Ectodermal cell (in vitro differentiated cells): Measurements from ENCODE around the gene RTN1.

ENCODE experiments used
- H3K27ac ChIP-seq: 2 replicates; pipeline ENCODE4 v1.7.0; 2013; ENCODE audit warnings: mild to moderate bottlenecking, low read depth, low read length; ENCODE audit not compliant: insufficient read depth, poor library complexity, severe bottlenecking
- H3K27me3 ChIP-seq: 2 replicates; pipeline ENCODE4 v1.7.0; 2013; ENCODE audit warnings: mild to moderate bottlenecking, low read length; ENCODE audit not compliant: insufficient read depth, control insufficient read depth, poor library complexity, severe bottlenecking
- H3K36me3 ChIP-seq: one replicate; pipeline ENCODE4 v1.7.0; 2013; ENCODE audit warnings: low read length; ENCODE audit not compliant: control insufficient read depth, insufficient read depth
- H3K4me1 ChIP-seq: one replicate; pipeline ENCODE4 v1.7.0; 2013; ENCODE audit warnings: low read length; ENCODE audit not compliant: control insufficient read depth, insufficient read depth
- H3K4me3 ChIP-seq: 2 replicates; pipeline ENCODE4 v1.7.0; 2013; ENCODE audit warnings: low read depth, low read length, control low read depth; ENCODE audit not compliant: insufficient read depth
- H3K9me3 ChIP-seq: 2 replicates; pipeline ENCODE4 v1.7.0; 2013; ENCODE audit warnings: mild to moderate bottlenecking, low read length, moderate library complexity; ENCODE audit not compliant: control insufficient read depth
- WGBS, 2 experiments: methylation state at CpG; one replicate each; pipeline ENCODE4 v1.1.7; 2013; ENCODE audit warnings: missing lambda C conversion rate in 2 of 2; 5-methylcytosine and 5-hydroxymethylcytosine counted together

RTN1 gene

DNA sequence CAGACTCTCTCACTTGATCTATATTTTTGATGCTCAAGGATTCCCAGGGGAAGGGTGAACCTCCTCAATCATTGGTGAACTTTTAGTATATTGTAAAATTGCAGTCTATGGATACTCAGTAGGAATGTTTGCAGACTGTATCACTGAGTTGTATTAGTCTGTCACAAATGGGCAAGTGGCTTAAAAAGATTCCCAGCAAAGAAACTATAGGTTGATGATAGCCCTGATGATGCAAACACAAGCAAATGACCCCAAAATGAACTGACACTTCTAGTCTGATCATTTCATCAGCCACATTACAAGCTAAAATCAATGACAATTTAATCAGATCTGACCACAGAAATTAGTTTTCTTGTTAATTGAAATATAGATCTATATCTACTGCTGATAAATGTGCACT, 59.5 kb downstream of the RTN1 start:
- Histone ChIP-seq H3K4me3 (no peak overlapping the region), H3K36me3 (no peaks in the 10 kb centered on the region), H3K27ac (no peak overlapping the region), H3K27me3 (no peaks in the 10 kb centered on the region), H3K9me3 (no peaks in the 10 kb centered on the region), H3K4me1 (peaks cover 8% of the 10 kb centered on the region)

DNA sequence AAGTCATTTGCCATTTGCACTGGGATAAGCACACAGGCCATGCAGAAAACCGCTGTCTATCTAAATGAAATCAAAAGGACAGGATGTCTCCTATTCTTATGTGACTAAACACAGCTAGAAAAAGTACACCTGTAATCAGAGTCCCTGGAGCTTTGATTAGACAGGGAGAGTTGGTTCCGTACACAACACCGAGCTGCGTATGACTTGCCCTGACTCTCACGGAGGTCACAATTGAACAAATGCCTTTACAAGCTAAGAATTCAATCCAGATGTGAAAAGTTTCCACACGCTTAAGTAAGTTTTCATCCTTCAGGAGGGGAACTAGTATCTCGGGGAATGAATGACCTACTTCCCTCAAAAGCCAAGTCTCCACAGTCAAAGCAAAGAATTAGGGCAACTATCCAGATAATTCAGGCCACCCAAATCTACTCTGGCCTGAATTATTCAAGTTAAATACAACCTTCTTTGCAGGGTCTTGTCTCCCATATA, 67.5 kb downstream of the RTN1 start:
- 92 to 99% methylated on average over 7 of the region's 7 CpGs for WGBS, 2 experiments
- Histone ChIP-seq H3K4me3 (no peak overlapping the region), H3K27me3 (no peaks in the 10 kb centered on the region), H3K36me3 (no peaks in the 10 kb centered on the region), H3K27ac (no peak overlapping the region), H3K4me1 (no peaks in the 10 kb centered on the region), H3K9me3 (no peaks in the 10 kb centered on the region)

GRCh38 chr14:59788176-59788575, 82.4 kb downstream of the RTN1 start:
- no peak overlapping the region for H3K27ac ChIP-seq
- WGBS, 2 experiments = 71 to 76% methylated on average over 1 of the region's 2 CpGs
- H3K27me3 ChIP-seq = no peaks in the 10 kb centered on the region
- no peaks in the 10 kb centered on the region for H3K4me1 ChIP-seq
- H3K4me3 ChIP-seq = no peak overlapping the region
- H3K36me3 ChIP-seq = no peaks in the 10 kb centered on the region
- H3K9me3 ChIP-seq = no peaks in the 10 kb centered on the region

- WGBS, 2 experiments = 59 to 76% methylated on average over 2 of the region's 2 CpGs
- Histone ChIP-seq H3K9me3 (no peaks in the 10 kb centered on the region), H3K36me3 (no peaks in the 10 kb centered on the region), H3K27me3 (no peaks in the 10 kb centered on the region), H3K4me3 (no peak overlapping the region), H3K27ac (no peak overlapping the region), H3K4me1 (no peaks in the 10 kb centered on the region)
Observed at GRCh38 chr14:59787045-59787674, 83.4 kb downstream of the RTN1 start.

DNA sequence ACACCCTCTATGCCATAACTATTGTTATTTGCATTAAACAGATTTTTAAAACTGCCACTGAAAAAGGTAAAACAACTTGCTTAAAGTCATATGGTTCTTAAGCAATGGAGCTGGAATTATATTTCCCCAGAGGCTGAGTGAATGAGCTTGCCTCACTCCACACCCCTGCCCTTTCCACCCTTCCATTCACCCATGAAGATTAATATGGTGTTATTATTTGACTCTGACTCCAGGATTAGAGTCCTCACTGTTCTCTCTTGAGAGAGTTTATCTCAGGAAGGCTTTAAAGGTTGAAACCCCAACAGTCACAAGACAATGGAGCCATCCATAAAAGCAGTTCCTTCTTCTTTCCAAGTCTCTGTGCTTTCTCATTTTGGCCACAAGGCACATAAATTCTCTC, 84.9 kb downstream of the RTN1 start:
- Histone ChIP-seq H3K27me3 (no peaks in the 10 kb centered on the region), H3K36me3 (no peaks in the 10 kb centered on the region), H3K9me3 (no peaks in the 10 kb centered on the region), H3K4me1 (no peaks in the 10 kb centered on the region), H3K27ac (no peak overlapping the region), H3K4me3 (no peak overlapping the region)

GRCh38 chr14:59782760-59783159, 87.8 kb downstream of the RTN1 start:
- H3K36me3 ChIP-seq = no peaks in the 10 kb centered on the region
- H3K27ac ChIP-seq = no peak overlapping the region
- H3K27me3 ChIP-seq = no peaks in the 10 kb centered on the region
- H3K4me1 ChIP-seq = no peaks in the 10 kb centered on the region
- 93 to 94% methylated on average over 2 of the region's 2 CpGs for WGBS, 2 experiments
- no peaks in the 10 kb centered on the region for H3K9me3 ChIP-seq
- H3K4me3 ChIP-seq = no peak overlapping the region

GRCh38 chr14:59777006-59777579, 93.5 kb downstream of the RTN1 start:
- Histone ChIP-seq H3K9me3 (no peaks in the 10 kb centered on the region), H3K36me3 (no peaks in the 10 kb centered on the region), H3K27ac (no peak overlapping the region), H3K4me3 (no peak overlapping the region), H3K27me3 (no peaks in the 10 kb centered on the region), H3K4me1 (no peaks in the 10 kb centered on the region)
- WGBS, 2 experiments = 94 to 97% methylated on average over 4 of the region's 4 CpGs

- H3K4me1 ChIP-seq = no peaks in the 10 kb centered on the region
- 91 to 97% methylated on average over 2 of the region's 2 CpGs for WGBS, 2 experiments
- H3K27me3 ChIP-seq = no peaks in the 10 kb centered on the region
- no peaks in the 10 kb centered on the region for H3K36me3 ChIP-seq
- H3K27ac ChIP-seq = no peak overlapping the region
- no peak overlapping the region for H3K4me3 ChIP-seq
- H3K9me3 ChIP-seq = no peaks in the 10 kb centered on the region
Observed at GRCh38 chr14:59776468-59776867, 94.1 kb downstream of the RTN1 start.

GRCh38 chr14:59772233-59772632, 98.3 kb downstream of the RTN1 start:
- H3K36me3 ChIP-seq = no peaks in the 10 kb centered on the region
- no peak overlapping the region for H3K4me3 ChIP-seq
- H3K9me3 ChIP-seq = no peaks in the 10 kb centered on the region
- no peaks in the 10 kb centered on the region for H3K27me3 ChIP-seq
- 55 to 77% methylated on average over 2 of the region's 2 CpGs for WGBS, 2 experiments
- no peaks in the 10 kb centered on the region for H3K4me1 ChIP-seq
- H3K27ac ChIP-seq = no peak overlapping the region

GRCh38 chr14:59771577-59771976, 99.0 kb downstream of the RTN1 start:
- Histone ChIP-seq H3K4me1 (no peaks in the 10 kb centered on the region), H3K4me3 (no peak overlapping the region), H3K9me3 (no peaks in the 10 kb centered on the region), H3K36me3 (no peaks in the 10 kb centered on the region), H3K27me3 (no peaks in the 10 kb centered on the region), H3K27ac (no peak overlapping the region)
- 93 to 100% methylated on average over 1 of the region's 2 CpGs for WGBS, 2 experiments
